HEK293 (cell line): ENCODE data around the gene BMPR1A.

ENCODE experiments used
- CTCF ChIA-PET: fragments of 350-600 bp; formaldehyde crosslinking; extraction: SDS; loops from one replicate; lab custom pipeline; 2021; ENCODE audit warnings: antibody characterized with exemption; lab: Yijun Ruan, JAX
- POLR2A ChIA-PET: fragments of 300-600 bp; formaldehyde crosslinking; extraction: SDS; loops from one replicate; lab custom pipeline; 2020; ENCODE audit warnings: antibody characterized with exemption, inconsistent platforms; lab: Yijun Ruan, JAX
- H3K27ac ChIP-seq: fragments of 200-500 bp; sonication (Bioruptor generic); 2 replicates; pipeline ENCODE4 v1.5.1; 2014; ENCODE audit warnings: low read depth, low read length, control low read depth, inconsistent platforms; ENCODE audit errors: extremely low read depth
- H3K36me3 ChIP-seq, 2 experiments: fragments of 200-500 bp in 1 of 2; sonication (Bioruptor generic) in 1 of 2; 1 replicate in 1 of 2; 2 replicates in 1 of 2; pipeline ENCODE4 v1.5.1; 2014 to 2017; ENCODE audit warnings: inconsistent platforms in 2 of 2, low read length in 2 of 2; ENCODE audit not compliant: control insufficient read depth in 2 of 2, insufficient read depth in 1 of 2
- H3K4me1 ChIP-seq: fragments of 200-500 bp; sonication (Bioruptor generic); 2 replicates; pipeline ENCODE4 v1.5.1; 2014; ENCODE audit warnings: mild to moderate bottlenecking, low read length, inconsistent platforms; ENCODE audit not compliant: control insufficient read depth, insufficient read depth
- H3K4me3 ChIP-seq: 2 replicates; pipeline ENCODE4 v1.5.1; 2011; ENCODE audit warnings: low read depth, mild to moderate bottlenecking, control low read depth, low read length, moderate library complexity
- H3K9me3 ChIP-seq: fragments of 200-500 bp; sonication (Bioruptor generic); 2 replicates; pipeline ENCODE4 v1.5.1; 2014; ENCODE audit warnings: low read depth, low read length, inconsistent platforms; ENCODE audit not compliant: control insufficient read depth, insufficient read depth
- ATF2 ChIP-seq: fragments of 450-650 bp; formaldehyde crosslinking; IDR thresholded peaks from 2 replicates; pipeline ENCODE4 v1.5.1; 2016; ENCODE audit warnings: missing biosample characterization, missing genetic modification characterization, low read depth
- REPIN1 ChIP-seq: fragments of 450-650 bp; formaldehyde crosslinking; IDR thresholded peaks from 2 replicates; pipeline ENCODE4 v1.5.1; 2017; ENCODE audit warnings: missing biosample characterization, missing genetic modification characterization, low read depth
- SCRT2 ChIP-seq: fragments of 450-650 bp; formaldehyde crosslinking; IDR thresholded peaks from 2 replicates; pipeline ENCODE4 v1.5.1; 2016; ENCODE audit warnings: missing biosample characterization, missing genetic modification characterization
- SP7 ChIP-seq: fragments of 450-650 bp; formaldehyde crosslinking; IDR thresholded peaks from 2 replicates; pipeline ENCODE4 v1.5.1; 2016; ENCODE audit warnings: missing biosample characterization, missing genetic modification characterization
- YY2 ChIP-seq: fragments of 450-650 bp; formaldehyde crosslinking; IDR thresholded peaks from 2 replicates; pipeline ENCODE4 v1.5.1; 2016; ENCODE audit warnings: missing biosample characterization, missing genetic modification characterization
- ZEB2 ChIP-seq: fragments of 450-650 bp; formaldehyde crosslinking; IDR thresholded peaks from 2 replicates; pipeline ENCODE4 v1.5.1; 2016; ENCODE audit warnings: missing biosample characterization, missing genetic modification characterization
- ZFHX2 ChIP-seq: fragments of 450-650 bp; formaldehyde crosslinking; conservative IDR thresholded peaks from 2 replicates; pipeline ENCODE4 v1.5.1; 2016; ENCODE audit warnings: missing biosample characterization, missing genetic modification characterization
- ZNF121 ChIP-seq: fragments of 450-650 bp; formaldehyde crosslinking; IDR thresholded peaks from 2 replicates; pipeline ENCODE4 v1.5.1; 2016; ENCODE audit warnings: missing biosample characterization, missing genetic modification characterization
- ZNF416 ChIP-seq: fragments of 450-650 bp; formaldehyde crosslinking; IDR thresholded peaks from 2 replicates; pipeline ENCODE4 v1.5.1; 2016; ENCODE audit warnings: missing biosample characterization, missing genetic modification characterization
- ZNF473 ChIP-seq: fragments of 450-650 bp; formaldehyde crosslinking; IDR thresholded peaks from 2 replicates; pipeline ENCODE4 v1.5.1; 2017; ENCODE audit warnings: missing biosample characterization, missing genetic modification characterization
- ZNF501 ChIP-seq: fragments of 450-650 bp; formaldehyde crosslinking; IDR thresholded peaks from 2 replicates; pipeline ENCODE4 v1.5.1; 2016; ENCODE audit warnings: missing biosample characterization, missing genetic modification characterization
- ZNF513 ChIP-seq: fragments of 450-650 bp; IDR thresholded peaks from 2 replicates; pipeline ENCODE4 v1.5.1; 2018; ENCODE audit warnings: missing biosample characterization, missing genetic modification characterization
- ZNF521 ChIP-seq: fragments of 450-650 bp; formaldehyde crosslinking; IDR thresholded peaks from 2 replicates; pipeline ENCODE4 v1.5.1; 2017; ENCODE audit warnings: missing biosample characterization, mild to moderate bottlenecking, missing genetic modification characterization
- ZNF560 ChIP-seq: fragments of 450-650 bp; formaldehyde crosslinking; IDR thresholded peaks from 2 replicates; pipeline ENCODE4 v1.5.1; 2017; ENCODE audit warnings: missing biosample characterization, missing genetic modification characterization, borderline replicate concordance
- ZNF626 ChIP-seq: fragments of 450-650 bp; sonication (Bioruptor Pico); formaldehyde crosslinking; IDR thresholded peaks from 2 replicates; pipeline ENCODE4 v1.5.1; 2018; ENCODE audit warnings: missing biosample characterization, missing genetic modification characterization, inconsistent platforms
- ZNF791 ChIP-seq: fragments of 450-650 bp; formaldehyde crosslinking; IDR thresholded peaks from 2 replicates; pipeline ENCODE4 v1.5.1; 2016; ENCODE audit warnings: missing biosample characterization, missing genetic modification characterization
- ZXDB ChIP-seq: fragments of 450-650 bp; formaldehyde crosslinking; IDR thresholded peaks from 2 replicates; pipeline ENCODE4 v1.5.1; 2016; ENCODE audit warnings: missing biosample characterization, missing genetic modification characterization
- TF ChIP-seq, protein P1 (sequence below): fragments of 450-650 bp; formaldehyde crosslinking; IDR thresholded peaks from 2 replicates; pipeline ENCODE4 v1.5.1; 2017; ENCODE audit warnings: missing biosample characterization, missing genetic modification characterization
- TF ChIP-seq, protein P2 (sequence below): fragments of 450-650 bp; IDR thresholded peaks from 2 replicates; pipeline ENCODE4 v1.5.1; 2018; ENCODE audit warnings: missing biosample characterization, mild to moderate bottlenecking, missing genetic modification characterization

The BMPR1A gene

DNA sequence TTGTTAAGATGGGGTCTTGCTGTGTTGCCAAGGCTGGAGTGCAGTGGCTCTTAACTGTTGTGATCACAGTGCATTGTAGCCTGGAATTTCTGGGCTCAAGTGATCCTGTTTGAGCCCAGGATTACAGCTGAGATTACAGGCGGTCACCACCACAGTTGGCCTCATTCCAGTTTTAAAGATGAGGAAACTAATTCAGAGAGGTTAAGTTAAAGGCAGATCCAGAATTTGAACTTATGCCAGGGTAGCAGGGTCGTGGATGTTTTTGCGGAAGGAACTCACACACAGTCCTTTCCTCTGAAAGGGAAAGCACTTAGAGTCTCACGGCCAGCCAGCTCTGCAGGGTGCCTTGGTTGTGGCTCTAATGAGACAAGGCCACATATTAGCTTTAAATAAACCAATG is 116.3 kb downstream of the BMPR1A start (continued):
- TF ChIP-seq ZNF121 (tag by site-specific recombination) (peak; percentile 67; the same call in 1 of the 2 replicates), REPIN1 (tag by site-specific recombination) (no peak), ATF2 (tag by site-specific recombination) (no peak), ZNF473 (no peak), ZNF501 (tag by site-specific recombination) (no peak), ZNF521 (tag by site-specific recombination) (no peak), ZNF560 (tag by site-specific recombination) (no peak)

- ChIA-PET CTCF (no interaction called here), POLR2A (no interaction called here)
- Histone ChIP-seq H3K9me3 (no peaks in the 10 kb centered on the region), H3K27ac (no peak overlapping the region), H3K36me3 (peaks cover 5 to 10% of the 10 kb centered on the region in 2 experiments; a peak in 2 of 3 replicates), H3K4me1 (no peaks in the 10 kb centered on the region), H3K4me3 (no peak overlapping the region)
- no peak for TF ChIP-seq ZNF626
- TF ChIP-seq ZNF791 (tag by site-specific recombination): no peak
- no peak for TF ChIP-seq ZXDB (tag by site-specific recombination)
- TF ChIP-seq ZNF416 (tag by site-specific recombination): no peak
- TF ChIP-seq YY2 (tag by site-specific recombination): no peak
- TF ChIP-seq ZNF513 (tag by site-specific recombination): no peak
- TF ChIP-seq ZFHX2 (tag by site-specific recombination): no peak
Measured at GRCh38 chr10:86876748-86877147, 120.3 kb downstream of the BMPR1A start.

GRCh38 chr10:86878983-86879713 is 122.7 kb downstream of the BMPR1A start:
- Histone ChIP-seq H3K9me3 (no peaks in the 10 kb centered on the region), H3K27ac (no peak overlapping the region), H3K4me3 (no peak overlapping the region), H3K36me3 (peaks cover 5 to 10% of the 10 kb centered on the region in 2 experiments; a peak in 2 of 3 replicates), H3K4me1 (no peaks in the 10 kb centered on the region)
- ChIA-PET POLR2A (no interaction called here), CTCF (no interaction called here)
- TF ChIP-seq ZNF513 (tag by site-specific recombination) (no peak), SCRT2 (0 out of 2 replicates have a peak, but pooled peaks have one; percentile 30)

- ChIA-PET POLR2A (interaction anchor here (1.0 kb wide), 1 partner anchor 15 kb away, joined by 3 read pairs; no protein-coding TSS in a partner anchor), CTCF (no interaction called here)
- Histone ChIP-seq H3K27ac (no peak overlapping the region), H3K4me1 (no peaks in the 10 kb centered on the region), H3K36me3 (peaks cover 5 to 6% of the 10 kb centered on the region in 2 experiments; a peak in 2 of 3 replicates), H3K9me3 (no peaks in the 10 kb centered on the region), H3K4me3 (no peak overlapping the region)
- TF ChIP-seq, protein P1, sequence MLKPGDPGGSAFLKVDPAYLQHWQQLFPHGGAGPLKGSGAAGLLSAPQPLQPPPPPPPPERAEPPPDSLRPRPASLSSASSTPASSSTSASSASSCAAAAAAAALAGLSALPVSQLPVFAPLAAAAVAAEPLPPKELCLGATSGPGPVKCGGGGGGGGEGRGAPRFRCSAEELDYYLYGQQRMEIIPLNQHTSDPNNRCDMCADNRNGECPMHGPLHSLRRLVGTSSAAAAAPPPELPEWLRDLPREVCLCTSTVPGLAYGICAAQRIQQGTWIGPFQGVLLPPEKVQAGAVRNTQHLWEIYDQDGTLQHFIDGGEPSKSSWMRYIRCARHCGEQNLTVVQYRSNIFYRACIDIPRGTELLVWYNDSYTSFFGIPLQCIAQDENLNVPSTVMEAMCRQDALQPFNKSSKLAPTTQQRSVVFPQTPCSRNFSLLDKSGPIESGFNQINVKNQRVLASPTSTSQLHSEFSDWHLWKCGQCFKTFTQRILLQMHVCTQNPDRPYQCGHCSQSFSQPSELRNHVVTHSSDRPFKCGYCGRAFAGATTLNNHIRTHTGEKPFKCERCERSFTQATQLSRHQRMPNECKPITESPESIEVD (tag by site-specific recombination): no peak
- TF ChIP-seq SP7 (no peak), ZEB2 (tag by site-specific recombination) (no peak), ZNF521 (tag by site-specific recombination) (no peak), ZNF501 (tag by site-specific recombination) (no peak)
- TF ChIP-seq, protein P2, sequence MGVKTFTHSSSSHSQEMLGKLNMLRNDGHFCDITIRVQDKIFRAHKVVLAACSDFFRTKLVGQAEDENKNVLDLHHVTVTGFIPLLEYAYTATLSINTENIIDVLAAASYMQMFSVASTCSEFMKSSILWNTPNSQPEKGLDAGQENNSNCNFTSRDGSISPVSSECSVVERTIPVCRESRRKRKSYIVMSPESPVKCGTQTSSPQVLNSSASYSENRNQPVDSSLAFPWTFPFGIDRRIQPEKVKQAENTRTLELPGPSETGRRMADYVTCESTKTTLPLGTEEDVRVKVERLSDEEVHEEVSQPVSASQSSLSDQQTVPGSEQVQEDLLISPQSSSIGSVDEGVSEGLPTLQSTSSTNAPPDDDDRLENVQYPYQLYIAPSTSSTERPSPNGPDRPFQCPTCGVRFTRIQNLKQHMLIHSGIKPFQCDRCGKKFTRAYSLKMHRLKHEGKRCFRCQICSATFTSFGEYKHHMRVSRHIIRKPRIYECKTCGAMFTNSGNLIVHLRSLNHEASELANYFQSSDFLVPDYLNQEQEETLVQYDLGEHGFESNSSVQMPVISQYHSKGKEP (tag by site-specific recombination): no peak
Measured at GRCh38 chr10:86880971-86881370, 124.6 kb downstream of the BMPR1A start.
